K562 (cell line): ENCODE data around the gene CHTOP. TPM values are rescaled to one million over a fixed set of nuclear protein-coding genes. Genes with fewer than 3 reads are reported as not detected.

Source experiments
- CREBBP ChIP-seq: IDR thresholded peaks from one replicate; pipeline ENCODE4 v1.6.1; 2012; ENCODE audit warnings: low read depth, mild to moderate bottlenecking, control low read depth, inconsistent platforms, low read length
- ETV5 ChIP-seq: sonication (generic); formaldehyde crosslinking; IDR thresholded peaks from 2 replicates; pipeline ENCODE4 v1.4.0; 2020; ENCODE audit warnings: low read depth, mild to moderate bottlenecking, missing genetic modification reagents
- MAFF ChIP-seq: IDR thresholded peaks from 2 replicates; pipeline ENCODE4 v1.6.1; 2012; ENCODE audit warnings: low read length, improper control_type of control experiment
- NFIC ChIP-seq: fragments of 450-650 bp; IDR thresholded peaks from 2 replicates; pipeline ENCODE4 v1.6.1; 2017; ENCODE audit warnings: mild to moderate bottlenecking, inconsistent platforms
- RBM14 ChIP-seq: fragments of 200-400 bp; formaldehyde crosslinking; IDR thresholded peaks from 2 replicates; pipeline ENCODE4 v1.6.1; 2018; ENCODE audit warnings: low read depth, mild to moderate bottlenecking, low read length, moderate library complexity, borderline replicate concordance; ENCODE audit not compliant: insufficient read depth
- RUNX1 ChIP-seq: sonication (generic); IDR thresholded peaks from 2 replicates; pipeline ENCODE4 v1.6.1; 2016; ENCODE audit warnings: antibody characterized with exemption, low read depth
- polyA plus RNA-seq, 8 experiments: library from polyadenylated mRNA; depleted of rRNA in 4 of 8; stranded (reverse) in 5 of 8; unstranded in 3 of 8; fragments of >200 nt; fragmentation: Nextera tagmentation in 2 of 8; fragmentation: Illumina TruSeq in 1 of 8; extraction: Ambion mirVana in 2 of 8; extraction: Trizol in 1 of 8; gene quantifications; 2 replicates each; pipeline versions ENCODE4 v1.2.1 to v1.2.3, GENCODE V29; 2011 to 2014; ENCODE audit warnings: inconsistent platforms in 1 of 8, missing spikeins in 1 of 8
- total RNA-seq, 7 experiments: library from RNA; depleted of rRNA in 6 of 7; stranded (reverse); fragments of >200 nt in 6 of 7; fragmentation: Illumina TruSeq in 2 of 7; extraction: Trizol in 2 of 7; gene quantifications; 2 replicates each; pipeline versions ENCODE4 v1.2.1 to v1.2.3, GENCODE V29; 2011 to 2021; ENCODE audit warnings: low replicate concordance in 1 of 7
- TF ChIP-seq, protein P1 (sequence below): sonication (generic); formaldehyde crosslinking; IDR thresholded peaks from 2 replicates; pipeline ENCODE4 v1.8.0; 2023; ENCODE audit warnings: missing genetic modification reagents, mild to moderate bottlenecking, borderline replicate concordance
- TF ChIP-seq, protein P2 (sequence below): fragments of 450-650 bp; formaldehyde crosslinking; IDR thresholded peaks from 2 replicates; pipeline ENCODE4 v1.4.0; 2020; ENCODE audit warnings: mild to moderate bottlenecking, moderate library complexity
- TF ChIP-seq, protein P3 (sequence below), 3 experiments: fragments of 200-800 bp in 1 of 3; fragments of 250-450 bp in 1 of 3; fragments of 450-650 bp in 1 of 3; sonication (Bioruptor Pico) in 1 of 3; sonication (Bioruptor generic) in 1 of 3; formaldehyde crosslinking in 1 of 3; IDR thresholded peaks; 2 replicates each; pipeline versions ENCODE4 v1.6.1 to v1.8.0; 2016 to 2022; ENCODE audit warnings: mild to moderate bottlenecking in 2 of 3, missing genetic modification characterization in 2 of 3, missing compliant biosample characterization in 1 of 3, moderate library complexity in 1 of 3
- TF ChIP-seq, protein P4 (sequence below): fragments of 250-450 bp; sonication (Bioruptor Pico); IDR thresholded peaks from 2 replicates; pipeline ENCODE4 v1.4.0; 2020; ENCODE audit warnings: mild to moderate bottlenecking, moderate library complexity

CHTOP gene
- total and polyA plus RNA-seq, 9 of the 15 experiments (the other 6 are each of a cell fraction or from before 2014, with no cell fraction given): 10.2 to 91.8 (median 60.8) TPM

DNA sequence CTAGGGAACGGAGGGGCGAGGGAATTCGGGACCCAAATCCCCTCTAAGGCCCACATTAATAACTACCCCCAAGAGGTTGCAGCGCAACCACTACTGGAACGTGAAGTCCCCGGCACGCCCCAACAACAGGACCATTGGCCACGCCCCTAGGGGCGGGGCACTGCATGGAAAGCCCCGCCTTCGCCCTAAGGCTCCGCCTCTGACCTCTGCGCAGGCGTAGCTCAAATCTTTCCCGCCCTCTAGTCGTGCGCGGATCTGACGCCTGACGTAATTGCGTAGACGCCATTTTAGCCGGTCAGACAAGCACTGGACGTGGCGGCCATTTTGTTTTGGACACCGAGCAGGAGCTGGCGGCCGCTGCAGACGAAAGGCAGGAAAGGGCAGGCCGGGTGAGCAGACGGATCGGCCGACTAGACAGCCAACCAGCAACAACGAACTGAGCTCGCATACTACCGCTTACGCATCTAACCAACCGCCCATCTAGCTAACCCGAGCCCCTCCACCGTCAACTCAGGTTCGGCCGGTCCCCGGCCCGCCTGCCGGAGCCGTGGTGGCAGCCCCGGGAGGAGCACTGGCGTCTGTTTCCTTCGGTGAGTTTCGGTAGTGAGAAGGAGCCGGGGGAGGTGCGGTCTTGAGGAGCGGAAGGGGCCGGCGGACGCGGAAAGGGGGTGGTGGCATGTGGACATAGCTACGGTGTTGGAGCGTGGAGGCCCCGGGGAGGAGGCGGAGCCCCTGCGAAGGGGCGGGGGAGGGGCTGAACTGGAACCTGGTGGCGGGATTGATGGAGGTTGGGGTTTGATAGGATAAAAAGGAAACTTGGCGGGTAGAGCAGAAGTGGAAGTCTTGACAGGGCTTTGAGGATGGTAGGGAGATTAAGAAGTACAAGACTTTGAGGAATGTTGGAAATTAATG, at the start of gene CHTOP (continued):
- TF ChIP-seq, protein P1, sequence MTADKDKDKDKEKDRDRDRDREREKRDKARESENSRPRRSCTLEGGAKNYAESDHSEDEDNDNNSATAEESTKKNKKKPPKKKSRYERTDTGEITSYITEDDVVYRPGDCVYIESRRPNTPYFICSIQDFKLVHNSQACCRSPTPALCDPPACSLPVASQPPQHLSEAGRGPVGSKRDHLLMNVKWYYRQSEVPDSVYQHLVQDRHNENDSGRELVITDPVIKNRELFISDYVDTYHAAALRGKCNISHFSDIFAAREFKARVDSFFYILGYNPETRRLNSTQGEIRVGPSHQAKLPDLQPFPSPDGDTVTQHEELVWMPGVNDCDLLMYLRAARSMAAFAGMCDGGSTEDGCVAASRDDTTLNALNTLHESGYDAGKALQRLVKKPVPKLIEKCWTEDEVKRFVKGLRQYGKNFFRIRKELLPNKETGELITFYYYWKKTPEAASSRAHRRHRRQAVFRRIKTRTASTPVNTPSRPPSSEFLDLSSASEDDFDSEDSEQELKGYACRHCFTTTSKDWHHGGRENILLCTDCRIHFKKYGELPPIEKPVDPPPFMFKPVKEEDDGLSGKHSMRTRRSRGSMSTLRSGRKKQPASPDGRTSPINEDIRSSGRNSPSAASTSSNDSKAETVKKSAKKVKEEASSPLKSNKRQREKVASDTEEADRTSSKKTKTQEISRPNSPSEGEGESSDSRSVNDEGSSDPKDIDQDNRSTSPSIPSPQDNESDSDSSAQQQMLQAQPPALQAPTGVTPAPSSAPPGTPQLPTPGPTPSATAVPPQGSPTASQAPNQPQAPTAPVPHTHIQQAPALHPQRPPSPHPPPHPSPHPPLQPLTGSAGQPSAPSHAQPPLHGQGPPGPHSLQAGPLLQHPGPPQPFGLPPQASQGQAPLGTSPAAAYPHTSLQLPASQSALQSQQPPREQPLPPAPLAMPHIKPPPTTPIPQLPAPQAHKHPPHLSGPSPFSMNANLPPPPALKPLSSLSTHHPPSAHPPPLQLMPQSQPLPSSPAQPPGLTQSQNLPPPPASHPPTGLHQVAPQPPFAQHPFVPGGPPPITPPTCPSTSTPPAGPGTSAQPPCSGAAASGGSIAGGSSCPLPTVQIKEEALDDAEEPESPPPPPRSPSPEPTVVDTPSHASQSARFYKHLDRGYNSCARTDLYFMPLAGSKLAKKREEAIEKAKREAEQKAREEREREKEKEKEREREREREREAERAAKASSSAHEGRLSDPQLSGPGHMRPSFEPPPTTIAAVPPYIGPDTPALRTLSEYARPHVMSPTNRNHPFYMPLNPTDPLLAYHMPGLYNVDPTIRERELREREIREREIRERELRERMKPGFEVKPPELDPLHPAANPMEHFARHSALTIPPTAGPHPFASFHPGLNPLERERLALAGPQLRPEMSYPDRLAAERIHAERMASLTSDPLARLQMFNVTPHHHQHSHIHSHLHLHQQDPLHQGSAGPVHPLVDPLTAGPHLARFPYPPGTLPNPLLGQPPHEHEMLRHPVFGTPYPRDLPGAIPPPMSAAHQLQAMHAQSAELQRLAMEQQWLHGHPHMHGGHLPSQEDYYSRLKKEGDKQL (CRISPR knock-in tag): no peak
- TF ChIP-seq ETV5 (CRISPR knock-in tag) (peak; percentile 80), RUNX1 (no peak), NFIC (peak; percentile 57; the same call in 1 of the 2 replicates), RBM14 (peak; percentile 98; the same call in 1 of the 2 replicates), CREBBP (no peak), MAFF (no peak)
- TF ChIP-seq, protein P2, sequence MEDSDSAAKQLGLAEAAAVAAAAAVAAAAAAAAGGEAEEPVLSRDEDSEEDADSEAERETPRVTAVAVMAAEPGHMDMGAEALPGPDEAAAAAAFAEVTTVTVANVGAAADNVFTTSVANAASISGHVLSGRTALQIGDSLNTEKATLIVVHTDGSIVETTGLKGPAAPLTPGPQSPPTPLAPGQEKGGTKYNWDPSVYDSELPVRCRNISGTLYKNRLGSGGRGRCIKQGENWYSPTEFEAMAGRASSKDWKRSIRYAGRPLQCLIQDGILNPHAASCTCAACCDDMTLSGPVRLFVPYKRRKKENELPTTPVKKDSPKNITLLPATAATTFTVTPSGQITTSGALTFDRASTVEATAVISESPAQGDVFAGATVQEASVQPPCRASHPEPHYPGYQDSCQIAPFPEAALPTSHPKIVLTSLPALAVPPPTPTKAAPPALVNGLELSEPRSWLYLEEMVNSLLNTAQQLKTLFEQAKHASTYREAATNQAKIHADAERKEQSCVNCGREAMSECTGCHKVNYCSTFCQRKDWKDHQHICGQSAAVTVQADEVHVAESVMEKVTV (CRISPR knock-in tag): no peak
- TF ChIP-seq, protein P3, sequence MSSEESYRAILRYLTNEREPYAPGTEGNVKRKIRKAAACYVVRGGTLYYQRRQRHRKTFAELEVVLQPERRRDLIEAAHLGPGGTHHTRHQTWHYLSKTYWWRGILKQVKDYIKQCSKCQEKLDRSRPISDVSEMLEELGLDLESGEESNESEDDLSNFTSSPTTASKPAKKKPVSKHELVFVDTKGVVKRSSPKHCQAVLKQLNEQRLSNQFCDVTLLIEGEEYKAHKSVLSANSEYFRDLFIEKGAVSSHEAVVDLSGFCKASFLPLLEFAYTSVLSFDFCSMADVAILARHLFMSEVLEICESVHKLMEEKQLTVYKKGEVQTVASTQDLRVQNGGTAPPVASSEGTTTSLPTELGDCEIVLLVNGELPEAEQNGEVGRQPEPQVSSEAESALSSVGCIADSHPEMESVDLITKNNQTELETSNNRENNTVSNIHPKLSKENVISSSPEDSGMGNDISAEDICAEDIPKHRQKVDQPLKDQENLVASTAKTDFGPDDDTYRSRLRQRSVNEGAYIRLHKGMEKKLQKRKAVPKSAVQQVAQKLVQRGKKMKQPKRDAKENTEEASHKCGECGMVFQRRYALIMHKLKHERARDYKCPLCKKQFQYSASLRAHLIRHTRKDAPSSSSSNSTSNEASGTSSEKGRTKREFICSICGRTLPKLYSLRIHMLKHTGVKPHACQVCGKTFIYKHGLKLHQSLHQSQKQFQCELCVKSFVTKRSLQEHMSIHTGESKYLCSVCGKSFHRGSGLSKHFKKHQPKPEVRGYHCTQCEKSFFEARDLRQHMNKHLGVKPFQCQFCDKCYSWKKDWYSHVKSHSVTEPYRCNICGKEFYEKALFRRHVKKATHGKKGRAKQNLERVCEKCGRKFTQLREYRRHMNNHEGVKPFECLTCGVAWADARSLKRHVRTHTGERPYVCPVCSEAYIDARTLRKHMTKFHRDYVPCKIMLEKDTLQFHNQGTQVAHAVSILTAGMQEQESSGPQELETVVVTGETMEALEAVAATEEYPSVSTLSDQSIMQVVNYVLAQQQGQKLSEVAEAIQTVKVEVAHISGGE (CRISPR knock-in tag; IDR thresholded peaks at IDR 0.05): peak in 1 of 3 experiments; percentile 79; a peak in 2 of 6 replicates
- TF ChIP-seq, protein P4, sequence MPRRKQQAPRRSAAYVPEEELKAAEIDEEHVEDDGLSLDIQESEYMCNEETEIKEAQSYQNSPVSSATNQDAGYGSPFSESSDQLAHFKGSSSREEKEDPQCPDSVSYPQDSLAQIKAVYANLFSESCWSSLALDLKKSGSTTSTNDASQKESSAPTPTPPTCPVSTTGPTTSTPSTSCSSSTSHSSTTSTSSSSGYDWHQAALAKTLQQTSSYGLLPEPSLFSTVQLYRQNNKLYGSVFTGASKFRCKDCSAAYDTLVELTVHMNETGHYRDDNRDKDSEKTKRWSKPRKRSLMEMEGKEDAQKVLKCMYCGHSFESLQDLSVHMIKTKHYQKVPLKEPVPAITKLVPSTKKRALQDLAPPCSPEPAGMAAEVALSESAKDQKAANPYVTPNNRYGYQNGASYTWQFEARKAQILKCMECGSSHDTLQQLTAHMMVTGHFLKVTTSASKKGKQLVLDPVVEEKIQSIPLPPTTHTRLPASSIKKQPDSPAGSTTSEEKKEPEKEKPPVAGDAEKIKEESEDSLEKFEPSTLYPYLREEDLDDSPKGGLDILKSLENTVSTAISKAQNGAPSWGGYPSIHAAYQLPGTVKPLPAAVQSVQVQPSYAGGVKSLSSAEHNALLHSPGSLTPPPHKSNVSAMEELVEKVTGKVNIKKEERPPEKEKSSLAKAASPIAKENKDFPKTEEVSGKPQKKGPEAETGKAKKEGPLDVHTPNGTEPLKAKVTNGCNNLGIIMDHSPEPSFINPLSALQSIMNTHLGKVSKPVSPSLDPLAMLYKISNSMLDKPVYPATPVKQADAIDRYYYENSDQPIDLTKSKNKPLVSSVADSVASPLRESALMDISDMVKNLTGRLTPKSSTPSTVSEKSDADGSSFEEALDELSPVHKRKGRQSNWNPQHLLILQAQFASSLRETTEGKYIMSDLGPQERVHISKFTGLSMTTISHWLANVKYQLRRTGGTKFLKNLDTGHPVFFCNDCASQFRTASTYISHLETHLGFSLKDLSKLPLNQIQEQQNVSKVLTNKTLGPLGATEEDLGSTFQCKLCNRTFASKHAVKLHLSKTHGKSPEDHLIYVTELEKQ (CRISPR knock-in tag): no peak
